ENCODE results near the gene TANC1.

DNA sequence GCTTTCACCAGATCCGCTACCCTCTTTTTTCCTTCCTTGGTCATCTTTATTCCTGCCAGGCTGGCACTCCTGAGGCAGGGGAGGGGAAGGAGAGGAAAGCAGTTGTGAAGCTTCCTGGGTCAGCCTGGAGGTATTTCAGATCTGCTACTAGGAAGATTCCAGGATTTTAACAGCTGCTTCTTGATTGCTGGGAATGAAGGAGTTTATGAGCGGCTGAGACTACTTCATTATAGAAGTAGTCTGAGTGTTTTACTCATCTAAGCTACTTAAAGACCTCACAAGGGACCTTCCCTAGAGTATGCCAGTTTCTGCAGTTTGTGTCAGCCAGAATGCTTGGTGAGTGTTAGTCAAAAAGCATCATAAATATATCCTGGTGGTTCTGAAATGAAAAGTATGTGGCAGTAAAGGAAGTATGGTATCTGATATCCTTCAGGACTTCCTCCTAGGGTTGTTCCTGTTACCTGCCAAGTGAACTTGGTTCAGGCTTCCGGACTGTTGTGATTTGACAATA is 1.9 kb downstream of the TANC1 start:
- TF ChIP-seq CTCF (IDR thresholded peaks at IDR 0.05) = no peak
- no peak for TF ChIP-seq POLR2A (IDR thresholded peaks at IDR 0.05)

Data from sigmoid colon (tissue), 3 donors.